NCI-H2171 (cell line): Measurements from ENCODE around the gene GALNT8.
"Not testable (repeated sequence)": the region's sequence is repeated elsewhere in the genome, so short reads cannot be mapped to it uniquely, and the experiment has no call there.

Source experiments
- DNase-seq: peaks from one replicate; lab custom pipeline; 2025; lab: John Stamatoyannopoulos, UW

GALNT8 gene

DNA sequence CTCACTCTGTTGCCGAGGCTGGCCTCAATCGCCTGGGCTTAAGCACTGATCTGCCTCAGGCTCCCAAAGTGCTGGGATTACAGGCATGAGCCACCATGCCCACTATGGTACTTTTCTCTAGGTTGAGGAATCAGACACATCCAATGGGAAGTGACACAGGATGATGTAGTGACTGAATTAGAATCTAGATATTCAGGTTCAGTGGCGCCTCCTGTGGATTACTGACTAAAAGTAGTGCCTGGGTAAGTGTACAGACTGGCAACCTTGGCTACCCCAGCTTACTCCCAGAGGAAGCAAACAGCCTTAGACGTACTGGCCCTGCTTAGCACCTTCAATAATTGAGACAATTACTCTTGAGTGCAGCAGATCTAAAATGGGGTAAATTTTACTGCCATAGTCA is 22.8 kb downstream of the GALNT8 start:
- no peak for DNase-seq

DNA sequence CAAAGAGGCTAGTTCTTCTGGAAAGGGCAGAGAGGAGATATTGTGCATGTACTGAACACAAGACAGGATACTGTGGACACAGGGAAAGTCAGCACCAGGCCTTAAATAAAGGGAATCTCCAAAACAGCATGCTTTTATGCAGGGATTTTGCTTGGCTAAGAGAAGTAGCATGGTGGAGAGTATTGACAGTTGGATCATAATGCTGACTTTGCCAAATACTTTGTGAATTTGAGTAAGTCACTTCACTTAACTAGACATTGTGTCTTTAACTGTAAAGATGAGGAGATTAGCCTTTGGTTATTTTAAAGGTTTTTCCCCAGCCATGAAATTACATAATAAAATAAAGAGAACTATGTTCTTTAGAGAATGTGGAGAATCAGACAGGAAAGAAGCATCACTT is 24.5 kb downstream of the GALNT8 start:
- no peak for DNase-seq

DNA sequence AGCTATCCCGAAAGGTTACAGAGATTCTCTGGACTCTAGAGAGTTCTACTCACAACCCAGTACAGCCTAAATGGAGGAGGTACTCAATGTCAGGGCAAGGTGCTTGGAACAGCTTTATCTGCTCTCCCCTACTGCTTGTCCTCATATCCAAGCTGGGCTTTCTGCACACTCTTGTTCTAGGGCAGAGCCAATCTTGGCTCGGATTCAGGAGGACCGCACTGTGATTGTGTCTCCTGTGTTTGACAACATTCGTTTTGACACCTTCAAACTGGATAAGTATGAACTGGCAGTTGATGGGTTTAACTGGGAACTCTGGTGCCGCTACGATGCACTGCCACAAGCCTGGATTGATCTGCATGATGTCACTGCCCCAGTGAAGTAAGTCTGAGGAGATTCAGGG is 25.0 kb downstream of the GALNT8 start:
- DNase-seq: no peak

GRCh38 chr12:4751654-4752053 is 31.5 kb downstream of the GALNT8 start:
- DNase-seq: not testable (repeated sequence)

- no peak for DNase-seq
These were observed 42.6 kb downstream of the GALNT8 start for GRCh38 chr12:4762773-4763172.

DNA sequence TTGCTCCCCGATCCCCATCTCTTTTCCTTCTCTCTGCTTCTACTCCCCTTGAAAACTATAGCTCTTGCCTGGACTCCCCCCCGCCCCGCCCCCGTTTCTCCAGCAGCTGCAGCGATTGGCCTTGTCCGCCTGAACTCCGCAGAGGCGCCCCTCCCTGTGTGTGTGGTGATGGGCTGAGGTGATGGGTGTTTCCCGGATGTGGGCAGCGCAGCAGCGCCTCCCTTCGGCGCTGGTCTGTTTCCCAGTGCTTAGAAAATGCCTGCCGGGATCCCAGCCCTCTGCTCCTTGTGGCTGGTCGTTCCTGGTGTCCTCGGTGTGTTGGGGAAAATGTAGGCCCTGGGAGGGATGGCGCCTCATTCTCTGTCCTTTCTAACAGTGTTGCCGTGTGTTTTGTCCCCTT is 43.3 kb downstream of the GALNT8 start:
- DNase-seq: no peak

GRCh38 chr12:4766445-4766844 is 46.2 kb downstream of the GALNT8 start:
- DNase-seq: no peak

- no peak for DNase-seq
These were observed 47.0 kb downstream of the GALNT8 start for GRCh38 chr12:4767186-4767585.

DNA sequence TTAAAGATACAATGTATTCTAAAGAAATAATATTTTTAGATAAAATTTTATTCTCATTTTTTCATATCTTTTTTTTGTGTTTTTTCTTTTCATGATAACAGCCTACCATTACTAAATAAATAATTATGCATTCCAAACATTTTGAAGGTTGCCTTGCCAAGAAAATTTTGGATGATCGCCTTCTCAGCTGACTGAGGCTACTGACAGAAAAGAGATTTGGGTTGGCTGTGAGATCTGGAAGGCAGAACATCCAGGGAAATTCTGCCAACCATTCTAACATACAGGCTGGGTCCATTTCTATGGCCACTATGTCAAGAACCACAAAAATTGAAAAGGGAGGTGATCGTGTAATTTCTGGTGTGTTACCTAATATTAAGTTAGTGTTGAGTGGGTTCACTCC is 48.1 kb downstream of the GALNT8 start:
- DNase-seq: no peak

DNA sequence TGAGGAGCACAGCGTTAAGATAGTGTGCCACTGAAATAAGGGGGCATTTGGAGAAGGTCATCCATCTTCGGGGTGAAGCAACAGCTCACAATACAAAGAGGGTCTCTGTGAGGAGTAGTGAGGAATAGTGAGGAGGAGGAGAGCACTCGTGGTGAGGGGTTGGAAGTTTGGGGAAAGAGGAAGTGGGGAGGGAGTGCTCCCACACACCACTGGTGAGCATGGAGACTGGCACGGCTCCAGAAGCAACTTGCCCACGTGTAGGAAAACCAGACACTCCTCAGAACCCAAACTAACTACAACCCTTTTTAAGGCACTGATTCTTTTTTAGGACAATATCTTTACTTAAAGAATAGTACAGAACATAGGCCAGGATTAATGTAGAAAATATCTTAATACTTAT is 48.9 kb downstream of the GALNT8 start:
- no peak for DNase-seq

DNA sequence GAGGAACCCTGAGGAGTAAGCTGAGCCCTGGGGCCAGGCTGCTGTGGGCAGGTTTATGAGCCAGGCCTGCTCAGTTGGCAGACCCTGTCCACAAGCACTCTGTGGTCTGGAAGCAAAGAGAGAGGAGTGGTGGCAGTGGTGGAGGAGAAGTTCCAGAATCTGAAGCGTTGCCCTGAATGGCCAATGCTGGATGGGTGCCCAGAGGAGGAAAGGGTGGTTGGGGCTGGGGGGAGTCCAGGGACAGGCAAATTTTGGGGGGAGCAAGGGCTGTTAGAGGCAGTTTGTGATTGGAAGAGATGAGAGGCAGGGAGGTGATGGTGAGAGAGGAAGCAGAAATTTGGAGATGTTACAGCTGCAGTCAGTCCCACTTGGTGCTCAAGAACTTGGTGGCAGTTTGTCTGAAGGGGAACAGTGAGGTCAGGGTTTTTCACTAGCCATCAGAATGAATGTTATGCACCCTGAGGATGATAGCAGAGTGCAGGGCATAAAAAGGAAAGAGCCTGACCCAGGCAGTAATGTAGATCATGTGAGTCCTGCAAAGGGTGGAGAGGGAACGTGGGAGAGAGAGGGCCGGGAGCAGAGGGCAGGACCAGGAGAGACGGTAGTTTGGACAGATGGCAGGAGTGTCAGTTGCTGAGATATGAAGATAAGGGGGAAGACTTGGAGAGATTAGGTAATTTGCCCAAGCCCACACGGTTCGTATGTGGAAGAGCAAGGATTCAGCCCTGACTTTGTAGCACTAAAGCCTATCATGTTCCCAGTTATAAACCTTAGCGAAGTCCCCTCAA is 51.2 kb downstream of the GALNT8 start:
- DNase-seq: no peak

DNA sequence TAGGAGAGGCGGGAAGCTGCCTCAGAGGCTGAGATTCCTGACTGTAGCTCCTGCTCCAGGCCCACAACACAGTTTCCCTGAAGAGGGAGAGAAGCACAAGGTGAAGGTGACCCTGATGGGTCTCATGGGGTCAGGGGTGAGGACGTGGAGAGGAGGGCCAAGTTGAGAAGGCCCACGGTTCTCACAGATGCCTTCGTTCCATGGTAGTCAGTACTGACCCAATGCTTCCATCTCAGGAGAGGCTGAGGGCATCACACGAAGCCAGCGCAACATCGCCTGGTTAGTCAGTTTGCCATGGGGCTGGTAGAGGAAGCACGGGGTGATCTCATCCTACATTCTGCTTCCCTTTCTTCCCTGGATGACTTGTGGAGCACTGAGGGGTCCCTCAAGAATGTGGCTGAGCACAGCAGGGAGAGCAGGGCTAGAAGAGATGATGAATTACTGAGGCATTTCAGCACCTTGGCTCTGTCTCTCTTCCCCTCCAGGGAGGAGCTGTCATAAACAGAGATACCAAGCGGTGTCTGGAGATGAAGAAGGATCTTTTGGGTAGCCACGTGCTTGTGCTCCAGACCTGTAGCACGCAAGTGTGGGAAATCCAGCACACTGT is 51.9 kb downstream of the GALNT8 start:
- no peak for DNase-seq

- no peak for DNase-seq
These were observed 55.7 kb downstream of the GALNT8 start for GRCh38 chr12:4775936-4776335.

DNA sequence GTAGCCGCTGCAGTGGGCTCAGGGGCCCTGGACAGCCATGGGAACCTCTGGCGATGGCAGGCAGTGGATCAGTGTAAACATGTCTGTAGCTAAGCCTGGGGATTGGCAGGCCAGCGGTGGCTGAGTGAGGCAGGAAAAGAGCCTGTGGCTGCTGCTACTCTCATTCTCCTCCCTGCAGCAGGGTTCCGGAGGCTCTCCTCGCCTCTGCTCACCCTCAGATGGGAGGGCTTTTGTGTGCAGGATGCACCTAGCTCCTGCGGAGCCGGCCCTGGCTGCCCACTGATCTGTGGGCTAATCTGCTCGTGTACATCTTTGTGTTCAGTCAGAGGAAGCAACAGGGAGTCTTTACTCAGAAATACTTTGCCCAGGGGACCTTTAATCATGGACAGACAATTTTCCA is 59.5 kb downstream of the GALNT8 start:
- DNase-seq: no peak

DNA sequence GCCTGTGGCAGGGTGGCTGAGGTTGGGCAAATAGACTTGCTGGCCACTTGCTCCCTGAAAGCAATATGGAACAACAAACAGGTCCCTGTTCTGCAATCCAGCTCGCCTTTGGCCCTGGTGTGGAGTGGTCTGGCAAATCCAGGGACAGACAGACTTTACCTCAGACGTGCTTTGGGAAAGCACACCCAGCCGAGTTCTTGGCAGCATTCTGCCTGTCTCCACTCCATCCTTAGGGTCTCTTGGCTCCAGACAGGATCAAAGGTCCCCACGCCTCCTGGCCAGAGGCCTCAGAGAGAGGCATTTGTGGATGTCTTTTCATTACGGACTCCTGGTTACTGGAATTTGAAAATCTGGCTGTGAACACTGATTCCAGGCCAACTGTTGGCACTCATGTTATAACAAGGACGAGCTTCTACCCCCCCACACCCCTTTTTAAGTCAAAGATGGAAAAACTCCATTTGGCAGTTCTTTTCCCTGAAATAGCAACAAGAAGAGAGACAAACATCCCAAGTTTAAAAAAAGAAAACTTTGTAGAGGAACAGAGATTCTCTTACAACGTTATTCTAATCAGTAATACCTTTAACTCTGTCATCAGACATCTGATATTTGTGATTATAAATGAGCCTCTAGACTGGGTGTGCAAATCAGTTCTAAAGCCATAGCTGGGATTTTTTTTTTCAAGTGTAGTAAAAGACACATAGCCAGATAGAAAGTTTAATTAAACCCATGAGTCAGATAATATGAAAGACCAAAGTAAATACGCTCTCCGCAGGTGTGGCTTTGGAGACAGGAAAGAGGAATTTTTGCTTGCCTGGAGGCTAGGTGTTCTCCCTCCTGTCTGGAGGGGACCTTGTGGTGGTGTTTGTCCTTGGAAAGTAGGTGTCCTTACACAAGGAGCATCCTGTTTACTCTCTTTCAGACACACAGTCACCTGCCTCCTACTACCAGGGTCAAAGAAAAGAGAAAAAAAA is 60.7 kb downstream of the GALNT8 start:
- no peak for DNase-seq

DNA sequence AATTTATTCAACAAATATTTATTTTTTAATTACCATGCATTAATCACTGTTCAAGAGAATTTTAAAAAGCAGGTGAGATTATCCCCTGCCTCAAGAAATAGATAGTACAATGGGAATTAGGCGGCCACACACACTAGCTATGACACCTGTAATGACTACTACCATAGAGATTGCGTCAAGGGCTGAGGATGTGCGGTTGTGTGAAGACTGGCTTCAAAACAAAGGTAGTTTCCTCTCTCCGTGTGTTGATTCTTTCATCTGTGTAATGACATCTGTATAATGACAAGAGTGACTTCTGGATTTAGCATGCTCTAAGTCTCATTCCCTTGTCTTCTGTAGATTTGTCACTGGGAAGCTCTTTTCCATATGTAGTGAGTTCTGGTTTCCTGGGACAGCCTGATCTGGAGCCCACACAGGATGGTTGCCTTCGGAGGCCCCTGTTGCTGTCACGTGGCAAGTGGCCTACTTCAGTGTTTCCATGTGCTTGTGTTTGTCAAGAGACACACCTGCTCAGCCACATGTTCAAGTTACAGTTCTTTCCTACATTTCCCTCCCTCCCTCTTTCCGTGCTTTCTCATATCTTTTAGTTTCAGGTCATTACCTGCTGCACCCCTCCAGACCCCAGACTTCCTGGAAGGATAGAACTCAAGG is 64.3 kb downstream of the GALNT8 start:
- no peak for DNase-seq

DNA sequence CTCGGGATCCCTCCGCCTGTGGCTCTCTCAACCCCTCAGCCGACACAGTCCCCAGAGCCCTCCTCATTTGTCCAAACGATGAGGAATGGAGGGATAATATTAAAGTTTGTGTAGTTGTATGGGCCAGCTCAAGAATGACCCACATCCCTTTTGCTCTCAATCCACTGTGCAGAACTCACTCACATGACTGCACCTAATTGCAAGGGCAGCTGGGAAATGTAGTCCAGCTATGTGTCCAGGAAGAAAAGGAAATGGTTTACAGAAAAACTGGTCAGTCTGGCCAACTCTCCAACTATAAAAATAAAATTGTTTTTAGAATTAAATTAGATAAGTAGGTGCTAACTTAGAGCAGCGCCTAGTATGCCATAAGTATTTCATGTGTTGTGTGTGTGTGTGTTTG is 66.6 kb downstream of the GALNT8 start:
- DNase-seq: no peak

DNA sequence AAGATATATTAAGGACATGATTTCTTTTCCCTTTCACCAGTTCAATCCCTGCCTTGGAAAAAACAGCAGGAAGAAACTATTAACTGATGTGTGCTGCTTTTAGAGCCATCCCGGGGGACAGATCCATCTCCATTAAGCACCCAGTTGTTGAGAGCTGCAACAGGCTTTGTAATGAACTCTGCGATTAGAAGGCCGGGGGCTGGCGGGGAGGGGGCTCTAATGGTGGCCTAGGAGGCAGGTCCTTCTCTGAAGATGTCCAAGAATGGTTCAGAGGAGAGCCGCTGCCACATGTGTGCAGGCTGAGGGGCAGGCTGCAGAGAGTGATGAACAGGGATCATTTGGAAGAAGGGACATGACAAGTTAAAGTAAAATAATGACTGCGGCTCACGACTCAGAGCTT is 67.8 kb downstream of the GALNT8 start:
- no peak for DNase-seq

DNA sequence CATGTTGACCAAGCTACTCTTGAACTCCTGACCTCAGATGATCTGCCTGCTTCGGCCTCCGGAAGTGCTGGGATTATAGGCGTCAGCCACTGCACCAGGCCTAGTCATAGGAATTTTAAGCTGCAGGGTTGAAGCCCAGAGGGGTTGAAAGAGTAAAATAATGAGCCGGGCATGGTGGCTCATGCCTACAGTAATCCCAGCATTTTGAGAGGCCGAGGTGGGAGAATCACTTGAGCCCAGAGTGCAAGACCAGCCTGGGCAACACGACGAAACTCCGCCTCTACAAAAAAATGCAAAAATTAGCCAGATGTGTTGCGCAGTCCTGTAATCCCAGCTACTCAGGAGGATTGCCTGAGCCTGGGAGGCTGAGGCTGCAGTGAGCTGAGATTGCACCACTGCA is 69.6 kb downstream of the GALNT8 start:
- DNase-seq: no peak

GRCh38 chr12:4791497-4791896 is 71.3 kb downstream of the GALNT8 start:
- DNase-seq: no peak

DNA sequence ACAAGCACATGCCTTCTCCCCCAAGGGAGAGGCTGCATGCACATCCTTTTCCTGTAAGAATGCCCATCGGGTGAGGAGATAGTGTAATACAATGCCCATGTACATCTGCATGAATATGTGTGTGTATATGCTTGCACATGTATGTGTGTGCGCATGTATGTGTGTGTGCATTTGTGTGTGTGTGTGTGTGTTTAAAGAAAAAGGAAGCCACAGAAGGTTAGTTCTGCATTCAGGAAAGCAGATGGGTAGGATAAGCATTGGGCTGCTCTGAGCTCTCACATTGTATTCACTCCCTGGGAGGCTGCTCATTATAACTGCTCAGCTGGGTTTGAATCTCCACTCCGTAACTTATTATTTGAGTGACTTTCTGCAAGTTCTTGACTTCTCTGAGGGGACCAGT is 74.3 kb downstream of the GALNT8 start:
- DNase-seq: no peak

GRCh38 chr12:4796216-4796615 is 76.0 kb downstream of the GALNT8 start:
- DNase-seq: no peak
